Prostate gland (tissue), 2 donors: ENCODE results near the gene CARMIL1. TPM values are rescaled to one million over a fixed set of nuclear protein-coding genes. Genes with fewer than 3 reads are reported as not detected.

Experiments
- DNase-seq: peaks from one replicate; pipeline ENCODE4 v3.0.0-alpha.2; 2019; ENCODE audit warnings: low spot score
- H3K27ac ChIP-seq, 2 donors: fragments of 200-600 bp; sonication (generic); 2 replicates each; pipeline ENCODE4 v1.5.1; 2017 to 2019
- H3K27me3 ChIP-seq: fragments of 200-600 bp; sonication (generic); replicated peaks from 2 replicates; pipeline ENCODE4 v1.5.1; 2019; ENCODE audit not compliant: insufficient read depth
- H3K36me3 ChIP-seq, 2 donors: fragments of 200-600 bp; sonication (generic); 1 replicate in 1 of 2; 2 replicates in 1 of 2; pipeline versions ENCODE4 v1.5.1 to v1.8.1; 2017 to 2019
- H3K4me1 ChIP-seq: fragments of 200-600 bp; sonication (generic); replicated peaks from 2 replicates; pipeline ENCODE4 v1.5.1; 2019
- H3K4me3 ChIP-seq, 2 donors: fragments of 200-600 bp; sonication (generic); 2 replicates each; pipeline ENCODE4 v1.5.1; 2017 to 2019
- H3K9me3 ChIP-seq: fragments of 200-600 bp; sonication (generic); 2 replicates; pipeline ENCODE4 v1.5.1; 2017
- POLR2A ChIP-seq: fragments of 450-650 bp; IDR thresholded peaks from one replicate; pipeline ENCODE4 v1.6.1; 2016; ENCODE audit warnings: antibody characterized with exemption, mild to moderate bottlenecking
- POLR2AphosphoS5 ChIP-seq: sonication (generic); formaldehyde crosslinking; IDR thresholded peaks from one replicate; pipeline ENCODE4 v1.6.1; 2017; ENCODE audit warnings: antibody characterized with exemption
- WGBS: methylation state at CpG from one replicate; pipeline ENCODE4 v1.1.5; 2018; 5-methylcytosine and 5-hydroxymethylcytosine counted together
- intact Hi-C: fragments of 100-400 bp; cut with DNase I; formaldehyde crosslinking; loops from one replicate; pipeline ENCODE4 v1.14.2; 2022
- total RNA-seq, 2 donors: library from RNA; depleted of rRNA; stranded (reverse); fragments of >200 nt; gene quantifications; one replicate each; pipeline ENCODE4 v1.1.0, GENCODE V29; 2016
- TF ChIP-seq, protein P1 (sequence below), 4 experiments: fragments of 200-600 bp in 2 of 4; fragments of 450-650 bp in 2 of 4; sonication (generic) in 2 of 4; IDR thresholded peaks; 1 replicate in 3 of 4; 2 replicates in 1 of 4; pipeline ENCODE4 v1.5.1; 2016 to 2019; ENCODE audit warnings: antibody characterized with exemption in 4 of 4, mild to moderate bottlenecking in 2 of 4, moderate library complexity in 2 of 4

CARMIL1 gene
- total RNA-seq, 2 donors from 2014 or later = 12.9 to 71.7 TPM

DNA sequence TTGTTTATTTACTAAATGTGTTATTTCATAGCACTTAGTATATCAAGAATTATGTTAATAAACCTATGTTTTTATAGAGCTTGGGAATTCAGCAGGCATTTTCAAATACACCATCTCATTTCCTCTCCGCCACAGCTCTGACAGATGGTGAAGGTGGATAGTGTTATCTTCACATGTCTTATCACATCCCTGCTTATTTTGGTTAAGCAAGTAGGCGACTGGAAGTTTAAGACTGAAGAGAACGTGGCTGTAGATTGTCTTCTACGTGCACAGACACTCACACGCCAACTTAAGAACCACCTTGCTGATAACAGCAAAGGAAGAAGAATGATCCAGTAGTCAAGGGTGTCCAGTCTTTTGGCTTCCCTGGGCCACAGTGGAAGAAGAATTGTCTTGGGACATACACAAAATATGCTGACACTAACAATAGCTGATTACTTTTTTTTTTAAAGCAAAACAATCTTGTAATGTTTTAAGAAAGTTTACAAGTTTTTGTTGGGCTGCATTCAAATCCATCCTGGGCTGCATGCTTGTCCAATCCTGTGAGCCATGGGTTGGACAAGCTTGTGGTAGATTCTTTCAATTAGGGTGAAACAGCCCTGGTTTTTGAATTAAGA is 329.5 kb downstream of the CARMIL1 start:
- H3K9me3 ChIP-seq = no peaks in the 10 kb centered on the region
- TF ChIP-seq, protein P1, sequence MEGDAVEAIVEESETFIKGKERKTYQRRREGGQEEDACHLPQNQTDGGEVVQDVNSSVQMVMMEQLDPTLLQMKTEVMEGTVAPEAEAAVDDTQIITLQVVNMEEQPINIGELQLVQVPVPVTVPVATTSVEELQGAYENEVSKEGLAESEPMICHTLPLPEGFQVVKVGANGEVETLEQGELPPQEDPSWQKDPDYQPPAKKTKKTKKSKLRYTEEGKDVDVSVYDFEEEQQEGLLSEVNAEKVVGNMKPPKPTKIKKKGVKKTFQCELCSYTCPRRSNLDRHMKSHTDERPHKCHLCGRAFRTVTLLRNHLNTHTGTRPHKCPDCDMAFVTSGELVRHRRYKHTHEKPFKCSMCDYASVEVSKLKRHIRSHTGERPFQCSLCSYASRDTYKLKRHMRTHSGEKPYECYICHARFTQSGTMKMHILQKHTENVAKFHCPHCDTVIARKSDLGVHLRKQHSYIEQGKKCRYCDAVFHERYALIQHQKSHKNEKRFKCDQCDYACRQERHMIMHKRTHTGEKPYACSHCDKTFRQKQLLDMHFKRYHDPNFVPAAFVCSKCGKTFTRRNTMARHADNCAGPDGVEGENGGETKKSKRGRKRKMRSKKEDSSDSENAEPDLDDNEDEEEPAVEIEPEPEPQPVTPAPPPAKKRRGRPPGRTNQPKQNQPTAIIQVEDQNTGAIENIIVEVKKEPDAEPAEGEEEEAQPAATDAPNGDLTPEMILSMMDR (IDR thresholded peaks at IDR 0.05) = no peak
- TF ChIP-seq POLR2A (no peak), POLR2AphosphoS5 (no peak)
- H3K27ac ChIP-seq = no peak overlapping the region
- H3K4me1 ChIP-seq = no peaks in the 10 kb centered on the region
- H3K4me3 ChIP-seq = no peak overlapping the region
- intact Hi-C loops = no loop called here
- no peaks in the 10 kb centered on the region for H3K27me3 ChIP-seq
- no peak for DNase-seq
- WGBS = 89% methylated on average over 5 of the region's 5 CpGs
- no peaks in the 10 kb centered on the region for H3K36me3 ChIP-seq

DNA sequence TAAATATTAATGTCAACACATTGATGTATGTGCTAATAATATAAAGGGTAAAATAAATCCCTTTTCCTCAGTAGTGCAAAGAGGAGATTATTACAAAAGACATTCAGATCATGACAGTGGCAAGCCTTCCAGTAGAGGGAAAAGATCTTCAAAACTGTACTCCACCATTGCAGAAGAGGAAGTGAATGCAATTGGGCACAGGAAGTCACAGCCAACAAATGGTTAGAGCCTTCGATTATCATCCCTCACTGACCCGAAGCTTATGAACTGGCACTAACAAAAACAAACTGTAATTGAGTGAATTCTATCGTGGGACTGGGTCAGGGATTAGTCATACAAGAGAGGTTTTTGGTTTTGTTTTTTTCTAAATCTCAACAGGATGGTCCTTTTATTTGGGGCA is 333.5 kb downstream of the CARMIL1 start:
- TF ChIP-seq POLR2A (no peak), POLR2AphosphoS5 (no peak)
- TF ChIP-seq, protein P1 (IDR thresholded peaks at IDR 0.05) = no peak
- WGBS = 68% methylated on average over 3 of the region's 3 CpGs
- intact Hi-C loops = no loop called here
- Histone ChIP-seq H3K27ac (no peak overlapping the region), H3K4me3 (no peak overlapping the region), H3K9me3 (no peaks in the 10 kb centered on the region), H3K27me3 (no peaks in the 10 kb centered on the region), H3K4me1 (no peaks in the 10 kb centered on the region), H3K36me3 (no peaks in the 10 kb centered on the region)
- no peak for DNase-seq

- 73% methylated on average over 1 of the region's 1 CpG for WGBS
- H3K27me3 ChIP-seq = no peaks in the 10 kb centered on the region
- H3K4me3 ChIP-seq = no peak overlapping the region
- DNase-seq = no peak
- H3K27ac ChIP-seq = no peak overlapping the region
- H3K9me3 ChIP-seq = no peaks in the 10 kb centered on the region
- no peak for TF ChIP-seq POLR2A
- no peak for TF ChIP-seq POLR2AphosphoS5
- TF ChIP-seq, protein P1 (IDR thresholded peaks at IDR 0.05) = no peak
- H3K4me1 ChIP-seq = no peaks in the 10 kb centered on the region
- intact Hi-C loops = no loop called here
- H3K36me3 ChIP-seq = no peaks in the 10 kb centered on the region
These were observed 334.2 kb downstream of the CARMIL1 start for GRCh38 chr6:25613415-25613814.

DNA sequence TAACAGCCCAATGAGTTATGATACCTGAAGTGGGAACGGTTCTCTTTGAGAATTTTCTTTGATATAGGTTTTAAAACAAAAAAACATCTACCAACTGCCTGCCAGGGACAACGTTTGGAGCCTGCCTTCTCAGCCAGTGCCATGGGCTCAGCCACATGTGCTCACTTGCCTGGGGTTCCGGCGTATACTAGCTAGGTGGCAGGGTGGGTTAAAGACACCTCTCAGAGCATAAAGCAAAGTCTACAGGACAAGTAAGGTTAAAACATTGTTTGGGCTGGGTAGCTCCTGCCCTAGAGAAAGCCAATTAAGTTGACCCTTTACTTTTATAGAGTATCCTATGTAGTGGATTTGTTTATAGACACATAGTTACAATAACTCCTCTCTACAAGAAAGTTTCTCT is 334.9 kb downstream of the CARMIL1 start:
- Histone ChIP-seq H3K9me3 (no peaks in the 10 kb centered on the region), H3K27ac (no peak overlapping the region), H3K36me3 (no peaks in the 10 kb centered on the region), H3K27me3 (no peaks in the 10 kb centered on the region), H3K4me3 (no peak overlapping the region), H3K4me1 (no peaks in the 10 kb centered on the region)
- 55% methylated on average over 4 of the region's 4 CpGs for WGBS
- intact Hi-C loops = no loop called here
- TF ChIP-seq POLR2AphosphoS5 (no peak), POLR2A (no peak)
- TF ChIP-seq, protein P1 (IDR thresholded peaks at IDR 0.05) = no peak
- no peak for DNase-seq

DNA sequence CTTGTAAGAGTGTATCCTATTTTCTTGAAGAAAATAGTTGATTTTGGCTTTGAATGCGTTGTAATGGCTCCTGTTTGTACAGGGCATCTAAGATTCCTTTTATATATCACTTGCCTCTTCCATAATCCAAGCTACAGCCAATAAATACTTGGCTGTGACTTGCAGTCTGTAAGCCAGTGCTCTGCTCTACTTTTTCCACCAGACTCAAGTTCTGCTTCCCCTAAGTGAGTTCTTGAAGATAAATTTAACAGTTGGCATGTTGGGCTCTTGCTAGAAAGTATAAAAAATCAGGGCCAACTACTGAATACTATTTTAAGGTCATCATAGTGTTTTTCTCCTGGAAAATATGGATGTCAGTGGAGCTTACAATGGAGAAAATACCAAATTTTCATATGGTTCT is 336.3 kb downstream of the CARMIL1 start:
- Histone ChIP-seq H3K36me3 (no peaks in the 10 kb centered on the region), H3K4me3 (no peak overlapping the region), H3K4me1 (no peaks in the 10 kb centered on the region), H3K9me3 (no peaks in the 10 kb centered on the region), H3K27me3 (no peaks in the 10 kb centered on the region), H3K27ac (no peak overlapping the region)
- intact Hi-C loops = no loop called here
- DNase-seq = no peak
- TF ChIP-seq, protein P1 (IDR thresholded peaks at IDR 0.05) = no peak
- TF ChIP-seq POLR2AphosphoS5 (no peak), POLR2A (no peak)
- WGBS = 91% methylated on average over 1 of the region's 1 CpG
